ENCODE results near the gene NAAA. TPM values are rescaled to one million over a fixed set of nuclear protein-coding genes. Genes with fewer than 3 reads are reported as not detected.

NAAA gene
- total and polyA plus RNA-seq, 9 of the 15 experiments (the other 6 are each of a cell fraction or from before 2014, with no cell fraction given) = 1.3 to 7.9 (median 5.9) TPM

GRCh38 chr4:75940692-75941253 is at the start of gene NAAA (continued):
- TF ChIP-seq PCBP2 (IDR thresholded peaks at IDR 0.05; ENCODE audit: low read depth, low read length, poor library complexity, severe bottlenecking) (no peak), ZBTB1 (CRISPR knock-in tag; IDR thresholded peaks at IDR 0.05; ENCODE audit: borderline replicate concordance, low read depth) (peak; percentile 34; the same call in 1 of the 2 replicates), ZNF75A (CRISPR knock-in tag; IDR thresholded peaks at IDR 0.05) (no peak), RB1 (IDR thresholded peaks at IDR 0.05; ENCODE audit: low read depth) (0 out of 2 replicates have a peak, but pooled peaks have one; percentile 30), KAT2B (IDR thresholded peaks at IDR 0.05; ENCODE audit: low read depth, low read length) (no peak), UBTF (IDR thresholded peaks at IDR 0.05; ENCODE audit: borderline replicate concordance in 1 of 2, low read depth in 2 of 2, low read length in 2 of 2) (peak in 1 of 2 experiments; percentile 90; a peak in 2 of 4 replicates), MED1 (CRISPR knock-in tag; IDR thresholded peaks at IDR 0.05; ENCODE audit: borderline replicate concordance) (no peak), NRF1 (conservative IDR thresholded peaks at IDR 0.05 in 1 of 2, IDR thresholded peaks at IDR 0.05 in 1 of 2) (peak; percentile 79 to 81), ZBTB12 (CRISPR knock-in tag; IDR thresholded peaks at IDR 0.05) (no peak), CGGBP1 (CRISPR knock-in tag; IDR thresholded peaks at IDR 0.05) (no peak), ZFP91 (CRISPR knock-in tag; IDR thresholded peaks at IDR 0.05) (no peak), SIN3A (IDR thresholded peaks at IDR 0.05; ENCODE audit: borderline replicate concordance in 2 of 2, control insufficient read depth in 1 of 2, low read depth in 2 of 2, low read length in 2 of 2) (peak in 1 of 2 experiments; percentile 22; a peak in 1 of 4 replicates), HDAC8 (tag; IDR thresholded peaks at IDR 0.05) (no peak), ZNF717 (CRISPR knock-in tag; IDR thresholded peaks at IDR 0.05) (no peak), ZBTB7A (IDR thresholded peaks at IDR 0.05; ENCODE audit: borderline replicate concordance, control insufficient read depth, low read depth, low read length) (peak; percentile 53; the same call in 1 of the 2 replicates), GABPA (tag; conservative IDR thresholded peaks at IDR 0.05; ENCODE audit: low read depth) (peak; percentile 34)

Measured in K562 (cell line).